COR-L47 (cell line): ENCODE measurements around the gene NR2F6.

Experiments used
- DNase-seq: peaks from one replicate; lab custom pipeline; 2025; lab: John Stamatoyannopoulos, UW

NR2F6 gene

GRCh38 chr19:17237747-17238706 lies 7.7 kb downstream of the NR2F6 start:
- DNase-seq = no peak

- DNase-seq = no peak
Measured at GRCh38 chr19:17236811-17237543, 8.7 kb downstream of the NR2F6 start.

- DNase-seq = peak; percentile 69
Measured at GRCh38 chr19:17235971-17236777, 9.5 kb downstream of the NR2F6 start.

GRCh38 chr19:17235300-17235970 lies 10.3 kb downstream of the NR2F6 start:
- DNase-seq = peak; percentile 77

- peak; percentile 43 for DNase-seq
Measured at GRCh38 chr19:17234911-17235299, 10.8 kb downstream of the NR2F6 start.

GRCh38 chr19:17232258-17232657 lies 13.5 kb downstream of the NR2F6 start:
- no peak for DNase-seq

GRCh38 chr19:17229890-17230289 lies 15.8 kb downstream of the NR2F6 start:
- DNase-seq = no peak

- DNase-seq = no peak
Measured at GRCh38 chr19:17227798-17228367, 17.8 kb downstream of the NR2F6 start.

GRCh38 chr19:17226002-17226933 lies 19.5 kb downstream of the NR2F6 start, which contains the start of gene OCEL1:
OCEL1 (plus strand) TSS chr19:17226226; CDS start chr19:17226248, 22 bp downstream.
- peak; percentile 97 for DNase-seq

- DNase-seq = no peak
Measured at GRCh38 chr19:17225053-17225452, 20.7 kb downstream of the NR2F6 start.

- no peak for DNase-seq
Measured at GRCh38 chr19:17220207-17220758, 25.4 kb downstream of the NR2F6 start.

GRCh38 chr19:17219286-17219685 lies 26.4 kb downstream of the NR2F6 start:
- no peak for DNase-seq

GRCh38 chr19:17216058-17216670 lies 29.6 kb downstream of the NR2F6 start:
- no peak for DNase-seq

GRCh38 chr19:17215127-17215971 lies 30.4 kb downstream of the NR2F6 start, which contains the start of gene USE1:
USE1 (plus strand) TSS chr19:17215357; CDS start chr19:17215406, 49 bp downstream.
- peak; percentile 95 for DNase-seq

- peak; percentile 39 for DNase-seq
Measured at GRCh38 chr19:17214508-17215126, 31.1 kb downstream of the NR2F6 start.

GRCh38 chr19:17213334-17213733 lies 32.4 kb downstream of the NR2F6 start:
- no peak for DNase-seq

GRCh38 chr19:17211547-17212446 lies 33.9 kb downstream of the NR2F6 start:
- DNase-seq = no peak
